ENCODE data around the gene SMIM28.

DNA sequence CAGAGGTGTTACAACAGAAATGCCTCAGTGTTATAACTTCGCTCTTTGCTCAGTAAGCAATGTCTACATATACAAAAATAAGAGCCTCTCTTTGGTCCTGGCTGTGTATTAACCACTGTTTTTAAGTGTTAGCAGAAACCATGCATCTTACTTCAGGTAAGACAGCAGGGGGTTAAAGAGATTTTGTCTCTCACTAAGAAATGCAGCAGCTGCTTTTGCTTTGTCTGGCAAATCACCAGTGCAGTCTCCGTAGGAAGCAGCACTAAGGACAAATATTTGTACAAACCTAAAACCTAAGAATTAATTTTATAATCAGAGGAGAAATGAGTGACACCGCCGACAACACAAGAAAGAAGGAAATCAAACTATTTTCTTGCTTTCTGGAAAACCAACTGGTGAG is 758 bp downstream of the SMIM28 start:
- TF ChIP-seq, protein P1, sequence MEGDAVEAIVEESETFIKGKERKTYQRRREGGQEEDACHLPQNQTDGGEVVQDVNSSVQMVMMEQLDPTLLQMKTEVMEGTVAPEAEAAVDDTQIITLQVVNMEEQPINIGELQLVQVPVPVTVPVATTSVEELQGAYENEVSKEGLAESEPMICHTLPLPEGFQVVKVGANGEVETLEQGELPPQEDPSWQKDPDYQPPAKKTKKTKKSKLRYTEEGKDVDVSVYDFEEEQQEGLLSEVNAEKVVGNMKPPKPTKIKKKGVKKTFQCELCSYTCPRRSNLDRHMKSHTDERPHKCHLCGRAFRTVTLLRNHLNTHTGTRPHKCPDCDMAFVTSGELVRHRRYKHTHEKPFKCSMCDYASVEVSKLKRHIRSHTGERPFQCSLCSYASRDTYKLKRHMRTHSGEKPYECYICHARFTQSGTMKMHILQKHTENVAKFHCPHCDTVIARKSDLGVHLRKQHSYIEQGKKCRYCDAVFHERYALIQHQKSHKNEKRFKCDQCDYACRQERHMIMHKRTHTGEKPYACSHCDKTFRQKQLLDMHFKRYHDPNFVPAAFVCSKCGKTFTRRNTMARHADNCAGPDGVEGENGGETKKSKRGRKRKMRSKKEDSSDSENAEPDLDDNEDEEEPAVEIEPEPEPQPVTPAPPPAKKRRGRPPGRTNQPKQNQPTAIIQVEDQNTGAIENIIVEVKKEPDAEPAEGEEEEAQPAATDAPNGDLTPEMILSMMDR (IDR thresholded peaks at IDR 0.05; ENCODE audit: low read length), result no peak
- TF ChIP-seq EZH2 (optimal IDR thresholded peaks at IDR 0.05; ENCODE audit: low read depth, low read length), result no peak

Data from MM.1S (cell line).